Esophagus squamous epithelium (tissue), 5 donors: Measurements from ENCODE around the gene SHC2. TPM values are rescaled to one million over a fixed set of nuclear protein-coding genes. Genes with fewer than 3 reads are reported as not detected.

Experiments
- DNase-seq: peaks from one replicate; lab custom pipeline; 2025; lab: John Stamatoyannopoulos, UW
- H3K27ac ChIP-seq, 4 donors: fragments of 200-600 bp; sonication (generic); one replicate each; pipeline ENCODE4 v1.5.1; 2016 to 2019; ENCODE audit warnings: mild to moderate bottlenecking in 1 of 4
- H3K27me3 ChIP-seq, 4 donors: fragments of 200-600 bp; sonication (generic); 1 replicate in 3 of 4; 2 replicates in 1 of 4; pipeline versions ENCODE4 v1.5.1 to v1.6.0; 2017 to 2021; ENCODE audit warnings: antibody characterized with exemption in 1 of 4
- H3K36me3 ChIP-seq, 3 donors: fragments of 200-600 bp; sonication (generic); one replicate each; pipeline ENCODE4 v1.5.1; 2016 to 2019
- H3K4me1 ChIP-seq, 3 donors: fragments of 200-600 bp; sonication (generic); one replicate each; pipeline ENCODE4 v1.5.1; 2017 to 2019
- H3K4me3 ChIP-seq, 4 donors: fragments of 200-600 bp; sonication (generic); 1 replicate in 3 of 4; 2 replicates in 1 of 4; pipeline ENCODE4 v1.5.1; 2016 to 2019; ENCODE audit warnings: mild to moderate bottlenecking in 2 of 4, moderate library complexity in 1 of 4
- H3K9me3 ChIP-seq, 3 donors: fragments of 200-600 bp; sonication (generic); one replicate each; pipeline ENCODE4 v1.5.1; 2016 to 2019
- POLR2A ChIP-seq, 4 donors: fragments of 450-650 bp; IDR thresholded peaks; one replicate each; pipeline ENCODE4 v1.6.1; 2017; ENCODE audit warnings: antibody characterized with exemption in 4 of 4, mild to moderate bottlenecking in 4 of 4, moderate library complexity in 3 of 4
- WGBS, 2 donors: methylation state at CpG; one replicate each; pipeline ENCODE4 v1.1.5; 2018; 5-methylcytosine and 5-hydroxymethylcytosine counted together
- intact Hi-C: fragments of 100-400 bp; cut with DNase I; formaldehyde crosslinking; loops from one replicate; pipeline ENCODE4 v1.15.0; 2022
- total RNA-seq, 4 donors: library from RNA; depleted of rRNA; stranded (reverse); fragments of >200 nt; gene quantifications; one replicate each; pipeline ENCODE4 v1.1.0, GENCODE V29; 2016
- TF ChIP-seq, protein P1 (sequence below), 6 experiments: fragments of 450-650 bp in 4 of 6; fragments of 200-600 bp in 2 of 6; sonication (generic) in 2 of 6; IDR thresholded peaks; one replicate each; pipeline ENCODE4 v1.5.1; 2016 to 2019; ENCODE audit warnings: antibody characterized with exemption in 6 of 6, mild to moderate bottlenecking in 4 of 6, moderate library complexity in 4 of 6
- donor health status: DM: yes; HTN: yes; CAD: no.

SHC2 gene
- total RNA-seq, 4 donors from 2014 or later, result 1.1 to 10.2 (median 4.7) TPM

- no peak for DNase-seq
- Histone ChIP-seq H3K9me3 (no peaks in the 10 kb centered on the region), H3K36me3 (no peaks in the 10 kb centered on the region), H3K4me3 (no peak overlapping the region), H3K27ac (no peak overlapping the region), H3K4me1 (no peaks in the 10 kb centered on the region), H3K27me3 (peaks cover 0 to 7% (median 0%) of the 10 kb centered on the region in 4 donors)
- no peak for TF ChIP-seq POLR2A (IDR thresholded peaks at IDR 0.05)
- intact Hi-C loops, result no loop called here
- 64 to 71% methylated on average over 10 to 16 of the region's 27 CpGs for whole genome bisulfite sequencing, 2 donors
These were observed 7.9 kb upstream of the SHC2 start for GRCh38 chr19:468587-469256.

DNA sequence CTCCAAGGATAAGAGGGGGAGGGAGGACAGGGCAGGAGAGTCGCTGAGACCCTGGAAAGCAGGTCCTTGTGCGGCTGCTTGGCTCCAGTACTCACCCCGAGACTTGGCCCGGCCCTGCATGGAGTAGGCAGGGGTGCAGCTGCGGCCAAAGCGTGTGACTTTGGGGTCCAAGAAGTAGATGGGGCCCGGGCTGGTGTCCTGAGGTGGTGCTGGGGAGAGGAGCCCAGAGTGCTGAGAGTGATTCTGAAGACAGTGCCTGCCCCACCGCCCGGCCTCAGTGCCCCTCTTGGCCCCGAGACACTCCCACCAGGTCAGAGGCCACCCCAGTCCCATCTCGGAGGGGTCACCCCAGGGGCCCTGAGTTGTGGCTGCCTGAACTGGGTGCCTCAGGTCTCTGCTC is 6.7 kb upstream of the SHC2 start:
- DNase-seq, result no peak
- Histone ChIP-seq H3K4me3 (no peak overlapping the region), H3K4me1 (no peaks in the 10 kb centered on the region), H3K27ac (no peak overlapping the region), H3K36me3 (no peaks in the 10 kb centered on the region), H3K27me3 (peaks cover 0 to 15% (median 0%) of the 10 kb centered on the region in 4 donors), H3K9me3 (no peaks in the 10 kb centered on the region)
- no peak for TF ChIP-seq POLR2A (IDR thresholded peaks at IDR 0.05)
- TF ChIP-seq, protein P1, sequence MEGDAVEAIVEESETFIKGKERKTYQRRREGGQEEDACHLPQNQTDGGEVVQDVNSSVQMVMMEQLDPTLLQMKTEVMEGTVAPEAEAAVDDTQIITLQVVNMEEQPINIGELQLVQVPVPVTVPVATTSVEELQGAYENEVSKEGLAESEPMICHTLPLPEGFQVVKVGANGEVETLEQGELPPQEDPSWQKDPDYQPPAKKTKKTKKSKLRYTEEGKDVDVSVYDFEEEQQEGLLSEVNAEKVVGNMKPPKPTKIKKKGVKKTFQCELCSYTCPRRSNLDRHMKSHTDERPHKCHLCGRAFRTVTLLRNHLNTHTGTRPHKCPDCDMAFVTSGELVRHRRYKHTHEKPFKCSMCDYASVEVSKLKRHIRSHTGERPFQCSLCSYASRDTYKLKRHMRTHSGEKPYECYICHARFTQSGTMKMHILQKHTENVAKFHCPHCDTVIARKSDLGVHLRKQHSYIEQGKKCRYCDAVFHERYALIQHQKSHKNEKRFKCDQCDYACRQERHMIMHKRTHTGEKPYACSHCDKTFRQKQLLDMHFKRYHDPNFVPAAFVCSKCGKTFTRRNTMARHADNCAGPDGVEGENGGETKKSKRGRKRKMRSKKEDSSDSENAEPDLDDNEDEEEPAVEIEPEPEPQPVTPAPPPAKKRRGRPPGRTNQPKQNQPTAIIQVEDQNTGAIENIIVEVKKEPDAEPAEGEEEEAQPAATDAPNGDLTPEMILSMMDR (IDR thresholded peaks at IDR 0.05), result no peak
- WGBS, 2 donors, result 72% methylated on average over 7 of the region's 11 CpGs; no CpG with 5 or more reads in 1 of the 2 donors
- intact Hi-C loops, result no loop called here

DNA sequence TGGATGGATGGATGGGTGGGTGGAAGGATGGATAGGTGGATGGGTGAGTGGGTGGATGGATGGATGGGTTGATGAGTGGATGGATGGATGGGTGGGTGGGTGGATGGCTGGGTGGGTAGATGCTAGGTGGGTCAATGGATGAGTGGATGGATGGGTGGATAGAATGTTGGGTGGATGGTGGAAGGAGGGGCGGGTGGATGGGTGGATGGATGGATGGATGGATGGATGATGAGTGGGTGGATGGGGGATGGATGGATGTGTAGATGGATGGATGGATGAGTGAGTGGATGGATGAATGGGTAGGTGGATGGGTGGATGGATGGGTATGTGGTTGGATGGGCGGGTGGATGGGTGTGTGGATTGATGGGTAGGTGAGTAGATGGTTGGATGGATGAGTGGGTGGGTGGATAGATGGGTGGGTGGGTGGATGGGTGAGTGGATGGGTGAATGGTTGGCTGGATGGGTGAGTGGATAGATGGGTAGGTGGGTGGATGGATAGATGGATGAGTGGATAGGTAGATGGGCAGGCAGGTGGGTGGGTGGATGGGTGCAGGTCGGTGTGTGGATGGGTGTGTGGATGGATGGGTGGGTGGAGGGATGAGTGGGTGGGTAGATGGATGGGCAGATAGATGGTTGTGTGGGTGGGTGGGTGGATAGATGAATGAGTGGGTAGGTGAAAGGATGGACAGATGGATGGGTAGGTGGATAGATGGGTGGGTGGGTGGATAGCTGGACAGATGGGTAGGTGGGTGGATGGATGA is 4.4 kb upstream of the SHC2 start:
- no peak overlapping the region for H3K27ac ChIP-seq
- intact Hi-C loops, result no loop called here
- no peak overlapping the region for H3K4me3 ChIP-seq
- H3K36me3 ChIP-seq, result no peaks in the 10 kb centered on the region
- no peak for TF ChIP-seq POLR2A (IDR thresholded peaks at IDR 0.05)
- TF ChIP-seq, protein P1 (IDR thresholded peaks at IDR 0.05), result no peak
- peaks cover 0 to 36% (median 0%) of the 10 kb centered on the region in 4 donors for H3K27me3 ChIP-seq
- WGBS, 2 donors, result 86% methylated on average over 3 of the region's 3 CpGs
- H3K9me3 ChIP-seq, result no peaks in the 10 kb centered on the region
- peaks cover 10 to 19% (median 10%) of the 10 kb centered on the region in 3 donors for H3K4me1 ChIP-seq
- DNase-seq, result no peak

GRCh38 chr19:464208-464545 is 3.3 kb upstream of the SHC2 start:
- no peak overlapping the region for H3K4me3 ChIP-seq
- intact Hi-C loops, result no loop called here
- no peaks in the 10 kb centered on the region for H3K36me3 ChIP-seq
- no peak for DNase-seq
- H3K9me3 ChIP-seq, result no peaks in the 10 kb centered on the region
- no peak overlapping the region for H3K27ac ChIP-seq
- WGBS, 2 donors, result 72 to 100% methylated on average over 2 to 4 of the region's 9 CpGs
- peaks cover 10 to 28% (median 15%) of the 10 kb centered on the region in 3 donors for H3K4me1 ChIP-seq
- TF ChIP-seq, protein P1 (IDR thresholded peaks at IDR 0.05), result no peak
- TF ChIP-seq POLR2A (IDR thresholded peaks at IDR 0.05), result no peak
- H3K27me3 ChIP-seq, result peaks cover 0 to 46% (median 0%) of the 10 kb centered on the region in 4 donors

DNA sequence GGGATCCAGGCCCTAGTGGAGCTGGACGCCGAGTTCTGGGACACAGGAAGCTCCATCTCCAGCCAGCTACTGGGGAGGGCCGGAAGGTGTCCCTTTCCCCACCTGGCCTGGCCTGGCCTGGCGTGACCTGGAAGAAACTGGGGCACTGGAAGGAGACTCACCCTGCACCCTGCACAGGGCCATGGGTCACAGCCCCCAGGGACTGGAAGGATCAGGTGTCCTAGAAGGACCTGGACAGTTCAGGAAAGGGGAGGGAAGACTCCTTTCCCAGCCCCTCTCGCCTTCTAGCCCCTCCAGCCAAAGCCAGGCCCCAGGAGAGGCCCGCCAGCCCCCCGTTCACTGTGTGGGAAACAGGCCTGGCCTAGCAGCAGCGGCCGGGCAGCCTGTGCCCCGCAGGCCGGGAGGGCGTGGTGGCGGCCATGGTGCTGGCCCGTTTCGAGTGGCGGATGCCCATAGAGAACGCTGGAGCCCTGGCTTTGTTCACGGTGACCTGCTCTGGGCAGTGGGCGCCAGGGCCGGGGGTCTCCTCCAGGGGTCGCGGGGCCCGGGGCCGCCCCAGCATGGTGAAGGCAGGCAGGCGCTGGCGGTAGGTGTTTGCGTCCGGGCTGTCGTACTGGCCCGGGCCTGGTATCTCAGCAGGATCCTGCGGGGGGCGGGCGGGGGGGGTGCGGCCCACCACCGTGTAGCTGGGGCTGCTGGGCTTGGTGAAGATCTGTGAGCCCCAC is 2.8 kb upstream of the SHC2 start:
- Histone ChIP-seq H3K4me1 (peaks cover 10 to 28% (median 15%) of the 10 kb centered on the region in 3 donors), H3K4me3 (no peak overlapping the region), H3K27ac (no peak overlapping the region), H3K9me3 (no peaks in the 10 kb centered on the region), H3K36me3 (no peaks in the 10 kb centered on the region), H3K27me3 (peaks cover 0 to 46% (median 0%) of the 10 kb centered on the region in 4 donors)
- intact Hi-C loops, result no loop called here
- TF ChIP-seq, protein P1 (IDR thresholded peaks at IDR 0.05), result no peak
- no peak for TF ChIP-seq POLR2A (IDR thresholded peaks at IDR 0.05)
- 83% methylated on average over 5 of the region's 35 CpGs; no CpG with 5 or more reads in 1 of the 2 donors for WGBS, 2 donors
- DNase-seq, result no peak
